HFFc6 (cell line): ENCODE data around the gene MGAT4D. TPM values are rescaled to one million over a fixed set of nuclear protein-coding genes. Genes with fewer than 3 reads are reported as not detected.

Experiments used
- DNase-seq: peaks from one replicate; pipeline ENCODE4 v3.0.0-alpha.2; 2018
- H3K27ac Mint-ChIP-seq: 2 replicates; pipeline ENCODE4 v1.8.0; 2020; ENCODE audit warnings: mild to moderate bottlenecking, mixed read lengths
- H3K27me3 Mint-ChIP-seq: 2 replicates; pipeline ENCODE4 v1.8.0; 2021; ENCODE audit warnings: mild to moderate bottlenecking, moderate library complexity, mixed read lengths; ENCODE audit not compliant: insufficient read depth
- H3K36me3 Mint-ChIP-seq: 2 replicates; pipeline ENCODE4 v1.8.0; 2021; ENCODE audit warnings: low read depth, mixed read lengths
- H3K4me1 Mint-ChIP-seq: 2 replicates; pipeline ENCODE4 v1.8.0; 2020; ENCODE audit warnings: low read depth, mixed read lengths
- H3K4me3 Mint-ChIP-seq: 2 replicates; pipeline ENCODE4 v1.8.0; 2020; ENCODE audit warnings: mild to moderate bottlenecking, moderate library complexity, mixed read lengths
- H3K9me3 Mint-ChIP-seq: 2 replicates; pipeline ENCODE4 v1.8.0; 2020; ENCODE audit warnings: mild to moderate bottlenecking, mixed read lengths
- CTCF ChIP-seq: fragments of 200-600 bp; sonication (generic); IDR thresholded peaks from 2 replicates; pipeline ENCODE4 v1.5.0; 2021; ENCODE audit warnings: antibody characterized with exemption, mild to moderate bottlenecking
- total RNA-seq, 6 experiments: library from RNA; stranded (reverse); fragmentation: NEBNext Ultra II Directional; extraction: Animal tissue kit (Norgen Biotek cat#: 25700); gene quantifications; 2 replicates in 1 of 6; 3 replicates in 5 of 6; pipeline ENCODE4 v1.2.3, GENCODE V29; 2021

MGAT4D gene
- total RNA-seq, 6 experiments from 2014 or later: not detected

DNA sequence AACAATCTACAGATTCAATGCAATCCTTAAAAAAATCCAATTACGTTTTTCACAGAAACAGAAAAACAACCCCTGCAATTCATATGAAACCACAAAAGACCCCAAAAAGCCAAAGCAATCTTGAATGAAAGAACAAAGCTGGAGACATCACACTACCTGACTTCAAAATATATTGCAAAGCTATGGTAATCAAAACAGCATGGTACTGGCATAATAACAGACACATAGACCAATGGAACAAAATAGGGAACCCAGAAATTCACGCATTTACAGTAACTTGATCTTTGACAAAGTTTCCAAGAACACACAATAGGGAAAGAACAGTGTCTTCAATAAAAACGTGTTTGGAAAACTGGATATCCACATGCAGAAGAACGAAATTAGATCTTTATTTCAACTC, 14.6 kb downstream of the MGAT4D start:
- Mint-ChIP-seq H3K9me3 (peaks cover 9% of the 10 kb centered on the region), H3K4me1 (no peaks in the 10 kb centered on the region), H3K27ac (no peak overlapping the region), H3K27me3 (peaks cover 8% of the 10 kb centered on the region), H3K4me3 (no peak overlapping the region), H3K36me3 (no peaks in the 10 kb centered on the region)
- no peak for DNase-seq
- TF ChIP-seq CTCF: no peak

DNA sequence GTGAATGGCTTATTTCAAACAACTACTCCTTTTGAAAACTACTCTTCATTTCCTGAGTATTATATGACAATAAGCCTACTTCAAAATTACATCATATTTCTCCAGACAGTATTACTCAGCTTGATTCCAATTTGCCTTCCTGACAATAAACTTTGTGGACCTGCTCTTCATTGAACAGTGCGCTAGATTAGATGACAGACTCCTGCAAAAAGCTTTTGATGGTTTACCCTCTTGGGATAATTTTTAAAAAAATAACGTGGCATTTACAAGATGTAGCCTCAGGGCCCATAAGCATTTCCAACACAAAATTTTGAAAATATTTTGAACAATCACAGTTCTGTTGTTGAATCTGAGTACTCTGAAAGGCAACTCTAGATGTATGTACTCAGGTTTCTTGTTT, 25.9 kb downstream of the MGAT4D start:
- Mint-ChIP-seq H3K4me1 (no peaks in the 10 kb centered on the region), H3K4me3 (no peak overlapping the region), H3K27ac (no peak overlapping the region), H3K9me3 (no peaks in the 10 kb centered on the region), H3K36me3 (no peaks in the 10 kb centered on the region), H3K27me3 (peaks cover 18% of the 10 kb centered on the region)
- no peak for TF ChIP-seq CTCF
- DNase-seq: no peak

DNA sequence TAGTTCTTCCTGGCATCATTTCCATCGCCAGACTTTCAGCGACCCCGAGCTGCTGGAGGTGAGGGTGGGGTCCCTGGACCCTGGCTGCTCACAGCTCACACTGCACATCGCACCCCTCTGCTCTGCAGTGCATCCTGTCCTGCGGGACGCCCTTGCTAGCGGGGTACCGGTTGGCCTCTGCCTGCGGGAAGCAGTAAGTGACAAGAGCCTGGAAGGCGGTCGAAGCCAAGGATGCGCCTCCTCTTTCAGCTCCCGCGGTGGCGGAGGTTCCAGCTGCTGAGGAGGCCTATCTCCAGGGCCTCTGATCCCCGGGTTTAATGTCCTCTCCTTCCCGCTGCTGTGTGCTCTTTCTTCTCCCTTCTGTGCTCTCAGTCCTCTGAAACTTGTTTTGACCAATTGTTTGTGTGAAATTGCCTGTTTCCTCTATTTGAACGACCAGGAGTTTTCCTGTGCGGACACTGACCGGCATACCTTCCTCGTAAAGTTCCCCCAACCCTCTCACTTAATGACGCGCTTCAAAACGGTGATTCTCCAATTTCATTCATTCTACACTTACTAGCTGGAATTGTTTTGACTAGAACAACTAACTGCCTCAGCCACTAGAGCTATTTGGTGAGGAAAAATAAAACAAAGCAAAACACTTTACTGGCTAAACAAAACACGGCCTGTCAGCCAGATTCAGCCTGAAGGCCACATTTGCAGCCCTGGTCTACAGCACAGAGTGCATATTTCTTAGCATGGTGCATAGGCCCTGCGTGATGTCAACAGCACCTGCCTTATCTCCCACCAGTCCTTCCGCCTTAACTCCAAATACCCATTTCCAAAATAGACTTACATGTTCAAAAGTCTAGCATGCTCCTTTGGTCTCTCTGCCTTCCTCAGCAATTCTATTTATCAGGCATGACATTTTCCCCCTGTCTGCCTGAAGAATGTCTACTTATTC, 28.0 kb downstream of the MGAT4D start:
- Mint-ChIP-seq H3K36me3 (no peaks in the 10 kb centered on the region), H3K27ac (no peak overlapping the region), H3K4me3 (no peak overlapping the region), H3K9me3 (no peaks in the 10 kb centered on the region), H3K27me3 (peaks cover 17% of the 10 kb centered on the region), H3K4me1 (no peaks in the 10 kb centered on the region)
- DNase-seq: no peak
- no peak for TF ChIP-seq CTCF

DNA sequence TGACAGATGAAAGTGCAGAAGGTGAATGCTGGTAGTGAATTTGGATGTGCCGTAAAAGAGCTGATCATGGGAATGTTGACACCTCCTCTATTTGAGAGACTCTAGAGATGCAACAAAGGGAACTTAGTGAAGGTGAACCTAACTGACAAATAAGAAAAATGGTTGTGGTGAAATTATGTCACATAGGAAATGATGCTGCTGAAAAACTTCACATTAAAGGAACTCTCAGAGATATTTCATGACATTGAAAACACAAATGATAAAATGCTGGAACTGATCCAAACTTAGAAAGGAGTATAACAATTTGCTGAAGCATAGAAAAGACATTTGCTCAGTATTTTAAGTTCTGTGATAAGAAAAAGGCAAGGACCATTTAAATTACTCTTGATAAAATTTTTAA, 31.9 kb downstream of the MGAT4D start:
- H3K27ac Mint-ChIP-seq: no peak overlapping the region
- TF ChIP-seq CTCF: no peak

GRCh38 chr4:140463614-140464013, 34.5 kb downstream of the MGAT4D start:
- Mint-ChIP-seq H3K4me1 (no peaks in the 10 kb centered on the region), H3K4me3 (no peak overlapping the region), H3K27me3 (peaks cover 12% of the 10 kb centered on the region), H3K36me3 (no peaks in the 10 kb centered on the region), H3K27ac (no peak overlapping the region), H3K9me3 (no peaks in the 10 kb centered on the region)
- TF ChIP-seq CTCF: no peak
- DNase-seq: no peak

More for the DNA sequence above, 31.9 kb downstream of the MGAT4D start:
- Mint-ChIP-seq H3K4me1 (no peaks in the 10 kb centered on the region), H3K27me3 (peaks cover 10% of the 10 kb centered on the region; the same call in 1 of the 2 replicates), H3K36me3 (no peaks in the 10 kb centered on the region), H3K4me3 (no peak overlapping the region), H3K9me3 (no peaks in the 10 kb centered on the region)
- no peak for DNase-seq
